ENCODE results near the gene TP53INP2. TPM values are rescaled to one million over a fixed set of nuclear protein-coding genes. Genes with fewer than 3 reads are reported as not detected.

Gene TP53INP2
- total RNA-seq, 1 experiment from 2014 or later: 20.6 TPM

GRCh38 chr20:34744340-34744739 lies 40.2 kb downstream of the TP53INP2 start:
- in situ Hi-C loops (cut with HindIII; ENCODE audit: low pct_unique_long_range_greater_than_20kb, low sequenced_read_pairs) (no loop called here), intact Hi-C loops (cut with micrococcal nuclease; ENCODE audit: unreplicated experiment) (no loop called here)
- peaks cover 24% of the 10 kb centered on the region for H3K36me3 ChIP-seq (ENCODE audit: control insufficient read depth, insufficient read depth, low read length)
- ChIA-PET CTCF (no interaction called here), POLR2A (no interaction called here)
- ATAC-seq (no peak), DNase-seq (ENCODE audit: low read depth, low spot score) (no peak)
- H3K27me3 ChIP-seq (ENCODE audit: control insufficient read depth, insufficient read depth, low read length): no peaks in the 10 kb centered on the region
- no TSS peak for BruUV-seq (replicated peaks)
- no peaks in the 10 kb centered on the region for H3K9me3 ChIP-seq (ENCODE audit: control insufficient read depth, insufficient read depth, low read depth, low read length)
- H3K4me3 ChIP-seq (ENCODE audit: low read depth in 2 of 2, low read length in 2 of 2): no peak overlapping the region
- TF ChIP-seq REST (IDR thresholded peaks at IDR 0.05; ENCODE audit: insufficient read depth in 1 of 2, low read depth in 2 of 2, low read length in 1 of 2): no peak
- TF ChIP-seq TCF7L2 (IDR thresholded peaks at IDR 0.05; ENCODE audit: low read depth, low read length): no peak
- TF ChIP-seq CTCF (IDR thresholded peaks at IDR 0.05): no peak
- no peak for TF ChIP-seq POLR2AphosphoS5 (IDR thresholded peaks at IDR 0.05; ENCODE audit: low read depth, low read length)
- TF ChIP-seq SIN3A (IDR thresholded peaks at IDR 0.05; ENCODE audit: borderline replicate concordance, insufficient read depth, low read depth, low read length): no peak
- no peak overlapping the region for H3K27ac ChIP-seq (ENCODE audit: low read length)
- H3K4me1 ChIP-seq (ENCODE audit: control insufficient read depth, insufficient read depth, low read length): no peaks in the 10 kb centered on the region

- H3K36me3 ChIP-seq (ENCODE audit: control insufficient read depth, insufficient read depth, low read length): peaks cover 26% of the 10 kb centered on the region
- H3K4me1 ChIP-seq (ENCODE audit: control insufficient read depth, insufficient read depth, low read length): no peaks in the 10 kb centered on the region
- no peak for ATAC-seq
- in situ Hi-C loops (cut with HindIII; ENCODE audit: low pct_unique_long_range_greater_than_20kb, low sequenced_read_pairs) (no loop called here), intact Hi-C loops (cut with micrococcal nuclease; ENCODE audit: unreplicated experiment) (no loop called here)
- no peak for TF ChIP-seq POLR2AphosphoS5 (IDR thresholded peaks at IDR 0.05; ENCODE audit: low read depth, low read length)
- no peak for TF ChIP-seq CTCF (IDR thresholded peaks at IDR 0.05)
- TF ChIP-seq REST (IDR thresholded peaks at IDR 0.05; ENCODE audit: insufficient read depth in 1 of 2, low read depth in 2 of 2, low read length in 1 of 2): no peak
- no peak for TF ChIP-seq TCF7L2 (IDR thresholded peaks at IDR 0.05; ENCODE audit: low read depth, low read length)
- TF ChIP-seq SIN3A (IDR thresholded peaks at IDR 0.05; ENCODE audit: borderline replicate concordance, insufficient read depth, low read depth, low read length): no peak
- no peak for DNase-seq (ENCODE audit: low read depth, low spot score)
- CTCF ChIA-PET: no interaction called here
- POLR2A ChIA-PET: no interaction called here
- H3K9me3 ChIP-seq (ENCODE audit: control insufficient read depth, insufficient read depth, low read depth, low read length): no peaks in the 10 kb centered on the region
- BruUV-seq (replicated peaks): no TSS peak
- H3K27me3 ChIP-seq (ENCODE audit: control insufficient read depth, insufficient read depth, low read length): no peaks in the 10 kb centered on the region
- no peak overlapping the region for H3K27ac ChIP-seq (ENCODE audit: low read length)
- H3K4me3 ChIP-seq (ENCODE audit: low read depth in 2 of 2, low read length in 2 of 2): no peak overlapping the region
Measured at GRCh38 chr20:34744847-34745246, 40.7 kb downstream of the TP53INP2 start.

Data from Panc1 (cell line).